K562 (cell line): Measurements from ENCODE around the gene PADI4. TPM values are rescaled to one million over a fixed set of nuclear protein-coding genes. Genes with fewer than 3 reads are reported as not detected.

Experiments used
- BMI1 ChIP-seq: fragments of 150-350 bp; IDR thresholded peaks from 2 replicates; pipeline ENCODE4 v1.6.1; 2014; ENCODE audit warnings: low read length
- BRD4 ChIP-seq: fragments of 200-600 bp; sonication (generic); IDR thresholded peaks from 2 replicates; pipeline ENCODE4 v1.6.1; 2017; ENCODE audit warnings: inconsistent platforms
- FOXM1 ChIP-seq, 2 experiments: fragments of 450-650 bp in 1 of 2; sonication (generic) in 1 of 2; formaldehyde crosslinking in 1 of 2; IDR thresholded peaks; 2 replicates each; pipeline versions ENCODE4 v1.6.1 to v1.9.0; 2017 to 2022; ENCODE audit warnings: low read depth in 2 of 2, mild to moderate bottlenecking in 2 of 2, missing genetic modification reagents in 1 of 2, moderate library complexity in 1 of 2
- GTF3C2 ChIP-seq: IDR thresholded peaks from 3 replicates; pipeline ENCODE4 v1.6.1; 2011; ENCODE audit warnings: borderline replicate concordance, mild to moderate bottlenecking, moderate library complexity; ENCODE audit not compliant: insufficient read length; ENCODE audit errors: extremely low read depth
- HIVEP1 ChIP-seq: fragments of 250-450 bp; sonication (Bioruptor Pico); IDR thresholded peaks from 2 replicates; pipeline ENCODE4 v1.4.0; 2020; ENCODE audit warnings: mild to moderate bottlenecking
- NFYB ChIP-seq: IDR thresholded peaks from 2 replicates; pipeline ENCODE4 v1.6.1; 2011; ENCODE audit warnings: mild to moderate bottlenecking, moderate library complexity; ENCODE audit not compliant: insufficient read length; ENCODE audit errors: extremely low read depth
- PHF8 ChIP-seq: fragments of 200-600 bp; sonication (generic); IDR thresholded peaks from 2 replicates; pipeline ENCODE4 v1.6.1; 2012; ENCODE audit warnings: mixed run types, mild to moderate bottlenecking, inconsistent platforms, low read length, moderate library complexity, borderline replicate concordance
- PTTG1 ChIP-seq: fragments of 450-650 bp; IDR thresholded peaks from 2 replicates; pipeline ENCODE4 v1.6.1; 2016; ENCODE audit warnings: low read depth, mild to moderate bottlenecking, missing genetic modification characterization, missing compliant biosample characterization
- RAD21 ChIP-seq, 2 experiments: fragments of 250-450 bp in 1 of 2; fragments of 450-650 bp in 1 of 2; sonication (Bioruptor Pico) in 1 of 2; formaldehyde crosslinking in 1 of 2; IDR thresholded peaks in 1 of 2; conservative IDR thresholded peaks in 1 of 2; 2 replicates each; pipeline versions ENCODE4 v1.4.0 to v1.8.0; 2020 to 2022; ENCODE audit warnings: mild to moderate bottlenecking in 2 of 2, moderate library complexity in 1 of 2
- RFX5 ChIP-seq: IDR thresholded peaks from 2 replicates; pipeline ENCODE4 v1.6.1; 2011; ENCODE audit warnings: low read depth, mild to moderate bottlenecking, improper control_type of control experiment, low read length
- RNF219 ChIP-seq: fragments of 250-450 bp; sonication (Bioruptor Pico); IDR thresholded peaks from 2 replicates; pipeline ENCODE4 v1.5.0; 2022; ENCODE audit warnings: mild to moderate bottlenecking
- SRSF3 ChIP-seq: fragments of 200-400 bp; formaldehyde crosslinking; IDR thresholded peaks from 2 replicates; pipeline ENCODE4 v1.6.1; 2016; ENCODE audit warnings: mild to moderate bottlenecking, low read length, moderate library complexity; ENCODE audit not compliant: insufficient read depth
- ZBTB43 ChIP-seq: sonication (generic); formaldehyde crosslinking; IDR thresholded peaks from 2 replicates; pipeline ENCODE4 v1.8.0; 2023; ENCODE audit warnings: mild to moderate bottlenecking, missing genetic modification reagents
- ZNF445 ChIP-seq: fragments of 250-450 bp; sonication (Bioruptor Pico); IDR thresholded peaks from 2 replicates; pipeline ENCODE4 v1.4.0; 2020; ENCODE audit warnings: low read depth, mild to moderate bottlenecking, moderate library complexity
- ZNF583 ChIP-seq: fragments of 250-450 bp; sonication (Bioruptor Pico); IDR thresholded peaks from 2 replicates; pipeline ENCODE4 v1.4.0; 2020
- polyA plus RNA-seq, 8 experiments: library from polyadenylated mRNA; depleted of rRNA in 4 of 8; stranded (reverse) in 5 of 8; unstranded in 3 of 8; fragments of >200 nt; fragmentation: Nextera tagmentation in 2 of 8; fragmentation: Illumina TruSeq in 1 of 8; extraction: Ambion mirVana in 2 of 8; extraction: Trizol in 1 of 8; gene quantifications; 2 replicates each; pipeline versions ENCODE4 v1.2.1 to v1.2.3, GENCODE V29; 2011 to 2014; ENCODE audit warnings: inconsistent platforms in 1 of 8, missing spikeins in 1 of 8
- total RNA-seq, 7 experiments: library from RNA; depleted of rRNA in 6 of 7; stranded (reverse); fragments of >200 nt in 6 of 7; fragmentation: Illumina TruSeq in 2 of 7; extraction: Trizol in 2 of 7; gene quantifications; 2 replicates each; pipeline versions ENCODE4 v1.2.1 to v1.2.3, GENCODE V29; 2011 to 2021; ENCODE audit warnings: low replicate concordance in 1 of 7
- TF ChIP-seq, protein P1 (sequence below): IDR thresholded peaks from 2 replicates; pipeline ENCODE4 v1.6.1; 2014; ENCODE audit warnings: antibody characterized with exemption
- TF ChIP-seq, protein P2 (sequence below): fragments of 200-800 bp; sonication (Bioruptor generic); IDR thresholded peaks from 2 replicates; pipeline ENCODE4 v1.6.1; 2017; ENCODE audit warnings: missing genetic modification characterization, missing compliant biosample characterization

PADI4 gene
- total and polyA plus RNA-seq, 9 of the 15 experiments (the other 6 are each of a cell fraction or from before 2014, with no cell fraction given): 0.22 to 0.33 TPM; not detected in 7

DNA sequence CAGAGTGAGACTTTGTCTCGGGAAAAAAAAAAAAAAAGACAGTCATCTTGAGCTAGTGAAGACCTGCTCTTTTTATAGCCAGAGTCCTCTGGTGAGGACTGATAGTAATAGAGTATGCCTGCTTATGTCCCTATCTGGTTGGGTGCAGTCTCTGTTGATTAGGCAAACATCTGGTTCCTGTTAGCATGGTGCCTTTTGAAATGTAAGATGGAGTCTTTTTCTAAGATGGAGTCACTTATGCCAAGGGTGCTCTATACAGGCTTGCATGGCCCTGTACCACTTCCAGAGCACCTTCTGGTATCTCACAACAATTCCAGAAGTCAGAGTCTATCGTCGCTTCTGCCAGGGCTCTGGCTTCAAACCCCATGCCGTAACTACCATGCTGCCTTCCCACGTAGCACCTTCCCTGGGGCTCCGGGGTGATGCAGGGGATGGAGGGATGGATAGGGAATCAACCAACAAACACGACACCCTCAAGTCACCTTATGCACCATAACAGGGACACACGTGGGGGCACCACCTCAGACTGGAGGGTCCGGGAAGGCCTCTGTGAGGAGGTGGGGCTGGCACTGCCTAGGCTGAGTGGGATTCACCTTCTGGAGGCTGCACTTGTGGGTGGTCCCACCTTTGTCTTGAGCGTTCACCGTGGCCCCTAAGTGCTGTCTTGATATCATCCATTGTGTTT is 52.4 kb downstream of the PADI4 start (continued):
- TF ChIP-seq GTF3C2: no peak
- no peak for TF ChIP-seq PHF8
- TF ChIP-seq HIVEP1 (CRISPR knock-in tag): peak; percentile 94
- TF ChIP-seq SRSF3: no peak
- TF ChIP-seq BRD4: no peak
- peak; percentile 100 for TF ChIP-seq ZNF583 (CRISPR knock-in tag)
- no peak for TF ChIP-seq NFYB
- no peak for TF ChIP-seq ZBTB43 (CRISPR knock-in tag)
- TF ChIP-seq RFX5: no peak
- TF ChIP-seq, protein P1, sequence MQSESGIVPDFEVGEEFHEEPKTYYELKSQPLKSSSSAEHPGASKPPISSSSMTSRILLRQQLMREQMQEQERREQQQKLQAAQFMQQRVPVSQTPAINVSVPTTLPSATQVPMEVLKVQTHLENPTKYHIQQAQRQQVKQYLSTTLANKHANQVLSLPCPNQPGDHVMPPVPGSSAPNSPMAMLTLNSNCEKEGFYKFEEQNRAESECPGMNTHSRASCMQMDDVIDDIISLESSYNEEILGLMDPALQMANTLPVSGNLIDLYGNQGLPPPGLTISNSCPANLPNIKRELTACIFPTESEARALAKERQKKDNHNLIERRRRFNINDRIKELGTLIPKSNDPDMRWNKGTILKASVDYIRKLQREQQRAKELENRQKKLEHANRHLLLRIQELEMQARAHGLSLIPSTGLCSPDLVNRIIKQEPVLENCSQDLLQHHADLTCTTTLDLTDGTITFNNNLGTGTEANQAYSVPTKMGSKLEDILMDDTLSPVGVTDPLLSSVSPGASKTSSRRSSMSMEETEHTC: no peak
- TF ChIP-seq RAD21 (CRISPR knock-in tag; conservative IDR thresholded peaks at IDR 0.05 in 1 of 2, IDR thresholded peaks at IDR 0.05 in 1 of 2): 0 out of 4 replicates have a peak, but pooled peaks of 1 of the 2 experiments have one; percentile 10
- peak; percentile 85 for TF ChIP-seq FOXM1 (IDR thresholded peaks at IDR 0.05; ENCODE audit: low read depth)
- TF ChIP-seq FOXM1 (CRISPR knock-in tag; IDR thresholded peaks at IDR 0.05; ENCODE audit: low read depth): no peak
- TF ChIP-seq PTTG1: peak; percentile 98
- TF ChIP-seq ZNF445 (CRISPR knock-in tag): peak; percentile 98
- TF ChIP-seq, protein P2, sequence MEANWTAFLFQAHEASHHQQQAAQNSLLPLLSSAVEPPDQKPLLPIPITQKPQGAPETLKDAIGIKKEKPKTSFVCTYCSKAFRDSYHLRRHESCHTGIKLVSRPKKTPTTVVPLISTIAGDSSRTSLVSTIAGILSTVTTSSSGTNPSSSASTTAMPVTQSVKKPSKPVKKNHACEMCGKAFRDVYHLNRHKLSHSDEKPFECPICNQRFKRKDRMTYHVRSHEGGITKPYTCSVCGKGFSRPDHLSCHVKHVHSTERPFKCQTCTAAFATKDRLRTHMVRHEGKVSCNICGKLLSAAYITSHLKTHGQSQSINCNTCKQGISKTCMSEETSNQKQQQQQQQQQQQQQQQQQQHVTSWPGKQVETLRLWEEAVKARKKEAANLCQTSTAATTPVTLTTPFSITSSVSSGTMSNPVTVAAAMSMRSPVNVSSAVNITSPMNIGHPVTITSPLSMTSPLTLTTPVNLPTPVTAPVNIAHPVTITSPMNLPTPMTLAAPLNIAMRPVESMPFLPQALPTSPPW: peak; percentile 73
- TF ChIP-seq RNF219: no peak
- TF ChIP-seq BMI1: no peak
